Psoas muscle (tissue), 8 donors: ENCODE measurements around the gene DPP4. TPM values are rescaled to one million over a fixed set of nuclear protein-coding genes. Genes with fewer than 3 reads are reported as not detected.

Source experiments
- ATAC-seq, 4 donors: fragments of 200-7000 bp; cut with Tn5 transposase; one replicate each; pipeline ENCODE4 v1.9.1; 2020; ENCODE audit warnings: moderate library complexity in 3 of 4, mild to moderate bottlenecking in 2 of 4
- DNase-seq, 2 donors: peaks; one replicate each; pipeline ENCODE4 v3.0.0-alpha.2; 2020
- H3K27ac ChIP-seq: fragments of 200-600 bp; one replicate; pipeline ENCODE4 v1.8.0; 2022
- H3K27me3 ChIP-seq, 3 donors: fragments of 200-600 bp in 1 of 3; one replicate each; pipeline versions ENCODE4 v1.6.1 to v1.8.0; 2013 to 2022; ENCODE audit warnings: low read length in 2 of 3, mild to moderate bottlenecking in 2 of 3, moderate library complexity in 1 of 3; ENCODE audit not compliant: insufficient read depth in 3 of 3
- H3K36me3 ChIP-seq, 2 donors: fragments of 200-600 bp in 1 of 2; one replicate each; pipeline versions ENCODE4 v1.6.1 to v1.8.0; 2013 to 2022; ENCODE audit warnings: low read depth in 1 of 2, mild to moderate bottlenecking in 1 of 2, moderate library complexity in 1 of 2; ENCODE audit not compliant: insufficient read depth in 1 of 2
- H3K4me1 ChIP-seq: fragments of 200-600 bp; one replicate; pipeline ENCODE4 v1.8.0; 2022
- H3K4me3 ChIP-seq: fragments of 200-600 bp; one replicate; pipeline ENCODE4 v1.8.0; 2022; ENCODE audit warnings: mild to moderate bottlenecking
- H3K9me3 ChIP-seq: fragments of 200-600 bp; one replicate; pipeline ENCODE4 v1.8.0; 2022
- WGBS, 3 donors: extraction: QIAGEN DNeasy Blood & Tissue Kit; methylation state at CpG; one replicate each; pipeline versions ENCODE4 v1.1.6 to v1.1.7; 2013; 5-methylcytosine and 5-hydroxymethylcytosine counted together
- intact Hi-C, 2 donors: fragments of 100-400 bp; cut with DNase I; formaldehyde crosslinking; loops; one replicate each; pipeline versions ENCODE4 v1.11.0 to v1.14.2; 2022
- polyA plus RNA-seq, 3 donors: library from polyadenylated mRNA; stranded (reverse); fragments of 200-250 nt; gene quantifications; one replicate each; pipeline ENCODE4 v1.2.3, GENCODE V29; 2013
- total RNA-seq, 4 donors: library from RNA; stranded (reverse); fragmentation: NEBNext Ultra II Directional in 2 of 4; extraction: Animal tissue kit (Norgen Biotek cat#: 25700) in 2 of 4; gene quantifications; one replicate each; pipeline versions ENCODE4 v1.2.1 to v1.2.4, GENCODE V29; 2021 to 2023
- TF ChIP-seq, protein P1 (sequence below): fragments of 200-600 bp; IDR thresholded peaks from one replicate; pipeline ENCODE4 v1.8.0; 2022; ENCODE audit warnings: antibody characterized with exemption
- donor health status: healthy with polysubstance abuse.
- donor health status: DM: no; HTN: no; CAD: no; lungs with moderate emphysema.
- donor health status: Bipolar disorder and iron deficiency.
- donor health status: healthy.
- donor health status: DM: yes; HTN: yes; CAD: no.
- donor health status: DM: no; HTN: no; CAD: no.
- donor health status: DM: no; HTN: no; CAD: no.
- donor health status: DM: yes; HTN: yes; CAD: no.

Gene DPP4
- total and polyA plus RNA-seq, 7 donors, result 0.25 to 3.1 (median 0.80) TPM

DNA sequence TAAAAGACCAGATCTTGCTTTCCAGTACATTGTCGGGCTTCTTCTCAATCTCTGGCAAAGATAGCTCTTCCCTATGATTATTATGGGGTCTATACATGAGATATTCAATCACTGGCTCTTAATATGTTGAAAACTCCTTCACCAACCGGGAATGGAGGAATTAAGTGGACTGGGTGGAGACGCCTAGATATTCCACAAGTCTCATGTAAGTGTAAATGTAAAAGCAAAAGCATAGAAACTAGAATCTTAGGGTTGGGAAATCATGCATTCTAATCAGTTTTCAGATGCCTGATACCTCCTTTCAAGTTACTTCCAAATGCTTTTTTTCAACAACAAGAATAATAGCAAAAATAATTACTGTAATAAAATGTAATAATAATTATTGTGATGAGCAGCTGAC, 38.0 kb downstream of the DPP4 start:
- Histone ChIP-seq H3K4me3 (no peak overlapping the region), H3K27me3 (no peaks in the 10 kb centered on the region), H3K27ac (no peak overlapping the region), H3K9me3 (no peaks in the 10 kb centered on the region), H3K36me3 (no peaks in the 10 kb centered on the region), H3K4me1 (no peaks in the 10 kb centered on the region)
- ATAC-seq, result no peak
- TF ChIP-seq, protein P1, sequence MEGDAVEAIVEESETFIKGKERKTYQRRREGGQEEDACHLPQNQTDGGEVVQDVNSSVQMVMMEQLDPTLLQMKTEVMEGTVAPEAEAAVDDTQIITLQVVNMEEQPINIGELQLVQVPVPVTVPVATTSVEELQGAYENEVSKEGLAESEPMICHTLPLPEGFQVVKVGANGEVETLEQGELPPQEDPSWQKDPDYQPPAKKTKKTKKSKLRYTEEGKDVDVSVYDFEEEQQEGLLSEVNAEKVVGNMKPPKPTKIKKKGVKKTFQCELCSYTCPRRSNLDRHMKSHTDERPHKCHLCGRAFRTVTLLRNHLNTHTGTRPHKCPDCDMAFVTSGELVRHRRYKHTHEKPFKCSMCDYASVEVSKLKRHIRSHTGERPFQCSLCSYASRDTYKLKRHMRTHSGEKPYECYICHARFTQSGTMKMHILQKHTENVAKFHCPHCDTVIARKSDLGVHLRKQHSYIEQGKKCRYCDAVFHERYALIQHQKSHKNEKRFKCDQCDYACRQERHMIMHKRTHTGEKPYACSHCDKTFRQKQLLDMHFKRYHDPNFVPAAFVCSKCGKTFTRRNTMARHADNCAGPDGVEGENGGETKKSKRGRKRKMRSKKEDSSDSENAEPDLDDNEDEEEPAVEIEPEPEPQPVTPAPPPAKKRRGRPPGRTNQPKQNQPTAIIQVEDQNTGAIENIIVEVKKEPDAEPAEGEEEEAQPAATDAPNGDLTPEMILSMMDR, result no peak
- intact Hi-C loops, result no loop called here
- WGBS, 3 donors, result 94 to 95% (median 94%) methylated on average over 3 of the region's 3 CpGs
- no peak for DNase-seq

DNA sequence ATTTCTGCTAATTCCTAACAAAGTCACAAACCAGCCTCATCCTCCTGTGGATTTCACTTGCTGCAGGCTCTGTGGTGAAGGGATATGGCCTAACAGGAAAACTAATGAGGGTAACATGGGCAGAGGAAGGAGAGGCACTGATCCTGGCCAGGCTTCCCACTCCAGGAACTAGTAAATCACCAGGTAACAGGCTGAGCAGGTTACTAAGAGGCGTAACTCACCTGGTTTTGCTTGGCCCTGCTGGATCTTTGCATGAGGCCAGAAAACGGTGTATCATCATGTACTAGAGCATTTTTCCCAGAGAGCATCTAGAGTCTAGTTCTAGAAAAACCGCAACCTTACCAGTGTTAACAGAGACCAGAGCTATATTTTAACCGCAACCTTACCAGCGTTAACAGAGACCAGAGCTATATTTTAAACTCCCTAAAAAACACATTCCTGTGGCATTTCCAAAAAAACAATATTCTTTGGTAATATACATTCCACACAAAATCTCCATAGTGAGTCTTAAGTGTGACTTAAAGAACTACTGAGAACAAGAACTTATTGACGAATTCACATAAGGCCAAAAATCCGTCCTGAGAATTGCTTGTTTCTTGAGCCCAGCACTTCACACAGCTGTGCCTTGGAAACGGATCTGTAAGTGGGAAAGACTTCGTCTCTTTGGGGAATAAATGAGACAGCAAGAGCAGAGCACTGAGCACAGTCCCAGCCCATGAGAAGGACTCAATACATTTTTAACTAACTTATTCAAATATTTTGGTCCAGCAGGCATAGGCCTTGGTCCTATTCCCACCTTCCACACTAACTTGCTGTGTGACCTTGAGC, 43.4 kb downstream of the DPP4 start:
- WGBS, 3 donors, result 84 to 88% (median 86%) methylated on average over 9 of the region's 9 CpGs
- Histone ChIP-seq H3K4me3 (no peak overlapping the region), H3K27ac (no peak overlapping the region), H3K9me3 (no peaks in the 10 kb centered on the region), H3K4me1 (no peaks in the 10 kb centered on the region), H3K36me3 (no peaks in the 10 kb centered on the region), H3K27me3 (no peaks in the 10 kb centered on the region)
- intact Hi-C loops, result no loop called here
- TF ChIP-seq, protein P1, result no peak
- ATAC-seq (no peak), DNase-seq (no peak)

DNA sequence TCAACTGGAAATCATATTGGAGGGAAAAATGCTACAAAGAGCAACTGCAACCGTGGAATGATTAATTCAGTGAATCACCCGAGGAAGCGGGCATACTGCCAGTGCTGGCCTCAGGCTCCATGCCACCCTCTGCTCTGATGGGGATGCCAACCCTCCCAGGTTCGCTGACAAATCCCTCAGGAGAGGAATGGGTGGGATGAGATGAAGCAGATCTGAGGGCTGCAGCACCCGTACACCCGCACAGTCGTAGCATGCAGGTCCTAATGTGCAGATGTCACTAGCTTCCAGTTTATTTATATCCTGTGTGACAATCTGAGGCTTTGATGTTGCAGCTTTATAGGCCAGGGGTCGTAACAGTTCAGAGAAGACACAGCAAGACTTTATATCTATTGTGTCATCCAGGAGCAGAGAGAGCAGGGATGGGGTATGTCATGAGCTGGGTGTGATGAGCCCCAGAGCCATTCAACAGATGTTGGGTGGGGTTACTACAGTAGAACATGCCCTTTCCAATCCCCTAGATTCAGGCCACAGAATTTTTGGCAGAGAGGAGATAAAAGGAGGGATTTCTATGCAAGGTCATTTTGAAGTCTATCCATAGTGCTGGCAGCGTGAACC, 44.6 kb downstream of the DPP4 start:
- no peak overlapping the region for H3K27ac ChIP-seq
- no peaks in the 10 kb centered on the region for H3K36me3 ChIP-seq
- WGBS, 3 donors, result 29 to 43% (median 40%) methylated on average over 9 of the region's 9 CpGs
- peak in 3 of 4 donors; percentile 35 to 51 (median 46) for ATAC-seq
- H3K9me3 ChIP-seq, result no peaks in the 10 kb centered on the region
- H3K27me3 ChIP-seq, result no peaks in the 10 kb centered on the region
- no peak overlapping the region for H3K4me3 ChIP-seq
- TF ChIP-seq, protein P1, result no peak
- no peaks in the 10 kb centered on the region for H3K4me1 ChIP-seq
- DNase-seq, result peak; percentile 42 to 60
- intact Hi-C loops, result no loop called here

DNA sequence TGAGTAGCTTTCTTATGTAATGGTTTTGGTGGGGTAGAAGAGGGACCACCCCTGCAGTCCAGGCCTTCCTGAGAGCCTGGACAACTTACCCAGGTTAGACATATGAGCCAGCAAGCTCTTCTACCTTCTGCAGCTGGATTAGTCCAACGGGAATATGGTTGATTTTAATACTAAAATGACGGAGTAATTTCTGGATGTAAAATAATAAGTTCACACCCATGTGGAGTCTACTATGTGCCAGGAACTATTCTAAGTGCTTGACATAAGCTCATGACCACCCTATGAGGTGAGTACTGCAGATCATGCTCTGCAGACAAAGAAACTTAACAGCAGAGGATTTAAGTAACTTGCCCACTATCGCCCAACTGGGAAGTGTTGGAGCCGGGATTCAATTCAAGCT, 45.5 kb downstream of the DPP4 start:
- no peak overlapping the region for H3K4me3 ChIP-seq
- no peaks in the 10 kb centered on the region for H3K27me3 ChIP-seq
- TF ChIP-seq, protein P1, result no peak
- H3K4me1 ChIP-seq, result no peaks in the 10 kb centered on the region
- 29 to 59% (median 43%) methylated on average over 4 of the region's 4 CpGs for WGBS, 3 donors
- DNase-seq (no peak), ATAC-seq (no peak)
- no peaks in the 10 kb centered on the region for H3K9me3 ChIP-seq
- no peak overlapping the region for H3K27ac ChIP-seq
- no peaks in the 10 kb centered on the region for H3K36me3 ChIP-seq
- intact Hi-C loops, result no loop called here
